ENCODE results near the gene HSPH1. TPM values are rescaled to one million over a fixed set of nuclear protein-coding genes. Genes with fewer than 3 reads are reported as not detected.

HSPH1 gene
- total and polyA plus RNA-seq, 2 of the 8 experiments (the other 6 are each of a cell fraction or from before 2014, with no cell fraction given), result 14.2 to 145 TPM

DNA sequence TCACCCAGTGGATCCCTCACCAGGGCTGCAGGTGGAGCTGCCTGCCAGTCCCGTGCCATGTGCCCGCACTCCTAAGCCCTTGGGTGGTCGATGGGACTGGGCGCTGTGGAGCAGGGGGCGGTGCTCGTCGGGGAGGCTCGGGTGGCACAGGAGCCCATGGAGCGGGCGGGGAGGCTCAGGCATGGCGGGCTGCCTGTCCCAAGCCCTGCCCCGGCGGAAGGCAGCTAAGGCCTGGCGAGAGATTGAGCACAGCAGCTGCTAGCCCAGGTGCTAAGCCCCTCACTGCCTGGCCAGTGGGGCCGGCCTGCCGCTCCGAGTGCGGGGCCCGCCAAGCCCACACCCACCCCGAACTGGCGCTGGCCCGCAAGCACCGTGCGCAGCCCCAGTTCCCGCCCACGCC is 21.3 kb upstream of the HSPH1 start:
- Histone ChIP-seq H2BK15ac (ENCODE audit: low read length) (no peak overlapping the region), H3K9me3 (ENCODE audit: insufficient read depth in 2 of 2, low read depth in 1 of 2, low read length in 1 of 2) (peaks cover under 1 to 3% of the 10 kb centered on the region in 2 experiments; a peak in 2 of 4 replicates), H3K14ac (ENCODE audit: insufficient read length) (no peak overlapping the region), H3K56ac (replicated peaks; ENCODE audit: insufficient read length, low read depth, low read length) (no peak overlapping the region), H3K4me3 (ENCODE audit: extremely low read depth in 1 of 4, insufficient read depth in 2 of 4, low read depth in 3 of 4, low read length in 4 of 4) (no peak overlapping the region), H3K9ac (replicated peaks in 1 of 4; ENCODE audit: extremely low read depth in 1 of 4, low read depth in 3 of 4, low read length in 3 of 4) (no peak overlapping the region), H3K79me1 (ENCODE audit: low read depth, low read length) (no peaks in the 10 kb centered on the region), H3K4me1 (replicated peaks in 1 of 4; ENCODE audit: control insufficient read depth in 3 of 4, insufficient read depth in 4 of 4, low read length in 3 of 4) (no peaks in the 10 kb centered on the region; a peak in 1 of 7 replicates), H3K27me3 (replicated peaks in 1 of 4; ENCODE audit: control insufficient read depth in 3 of 4, extremely low read depth in 1 of 4, insufficient read depth in 3 of 4, low read length in 3 of 4) (no peaks in the 10 kb centered on the region), H3K4me2 (ENCODE audit: insufficient read depth in 1 of 2, low read depth in 2 of 2, low read length in 2 of 2) (no peak overlapping the region), H4K5ac (ENCODE audit: insufficient read length, low read depth, low read length) (no peak overlapping the region), H3K27ac (ENCODE audit: low read depth, low read length) (no peak overlapping the region), H3K23ac (ENCODE audit: insufficient read length) (no peak overlapping the region), H2AFZ (ENCODE audit: low read length) (no peak overlapping the region), H2BK20ac (ENCODE audit: low read length) (no peak overlapping the region), H3K18ac (ENCODE audit: extremely low read depth, low read length) (no peak overlapping the region), H4K91ac (replicated peaks; ENCODE audit: insufficient read length, low read length) (no peak overlapping the region), H4K20me1 (replicated peaks in 1 of 2; ENCODE audit: control insufficient read depth in 1 of 2, insufficient read depth in 2 of 2, low read length in 2 of 2) (no peaks in the 10 kb centered on the region), H2AK5ac (ENCODE audit: low read depth, low read length) (no peak overlapping the region), H2BK5ac (ENCODE audit: low read depth, low read length) (no peak overlapping the region), H4K8ac (ENCODE audit: extremely low read depth, insufficient read depth, low read length) (no peak overlapping the region), H2BK120ac (replicated peaks; ENCODE audit: low read depth, low read length) (no peak overlapping the region), H2BK12ac (ENCODE audit: low read depth, low read length) (no peak overlapping the region), H3K23me2 (ENCODE audit: low read depth, low read length) (no peaks in the 10 kb centered on the region), H3K79me2 (ENCODE audit: control insufficient read depth in 1 of 2, insufficient read depth in 2 of 2, low read length in 2 of 2) (no peaks in the 10 kb centered on the region), H3K36me3 (ENCODE audit: control insufficient read depth in 2 of 4, insufficient read depth in 4 of 4, low read length in 3 of 4) (no peaks in the 10 kb centered on the region), H3K4ac (replicated peaks; ENCODE audit: insufficient read length, low read depth, low read length) (no peak overlapping the region)
- 91% methylated on average over 7 of the region's 26 CpGs; no CpG with 5 or more reads in 1 of the 2 experiments for WGBS, 2 experiments (ENCODE audit: extremely low coverage in 1 of 2, insufficient coverage in 1 of 2, insufficient read length in 1 of 2, insufficient replicate concordance in 2 of 2, low coverage in 1 of 2, low lambda C conversion rate in 2 of 2, missing lambda C conversion rate in 1 of 2)
- CTCF ChIA-PET (ENCODE audit: partially characterized antibody), result interaction anchor here (2.0 kb wide), 1 partner anchor 9 kb away, joined by 7 read pairs; no protein-coding TSS in a partner anchor
- FAIRE-seq, result no peak
- DNase-seq (ENCODE audit: low read depth in 1 of 2, low spot score in 2 of 2), result no peak
- POLR2A ChIA-PET (ENCODE audit: partially characterized antibody), result no interaction called here
- no peak for TF ChIP-seq YY1 (IDR thresholded peaks at IDR 0.05; ENCODE audit: low read depth, low read length)
- no peak for TF ChIP-seq SIN3A (conservative IDR thresholded peaks at IDR 0.05 in 1 of 2, IDR thresholded peaks at IDR 0.05 in 1 of 2; ENCODE audit: low read depth in 1 of 2, low read length in 2 of 2)
- no peak for TF ChIP-seq NANOG (IDR thresholded peaks at IDR 0.05; ENCODE audit: insufficient read depth, low read depth, low read length, poor library complexity, severe bottlenecking)
- no peak for TF ChIP-seq CBX8 (IDR thresholded peaks at IDR 0.05; ENCODE audit: borderline replicate concordance, low read depth, low read length)
- TF ChIP-seq SAP30 (IDR thresholded peaks at IDR 0.05; ENCODE audit: insufficient read depth, insufficient replicate concordance, low read length), result no peak
- TF ChIP-seq, protein P1, sequence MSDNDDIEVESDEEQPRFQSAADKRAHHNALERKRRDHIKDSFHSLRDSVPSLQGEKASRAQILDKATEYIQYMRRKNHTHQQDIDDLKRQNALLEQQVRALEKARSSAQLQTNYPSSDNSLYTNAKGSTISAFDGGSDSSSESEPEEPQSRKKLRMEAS (IDR thresholded peaks at IDR 0.05), result no peak
- TF ChIP-seq SRF (IDR thresholded peaks at IDR 0.05; ENCODE audit: low read depth, low read length), result no peak
- TF ChIP-seq RXRA (IDR thresholded peaks at IDR 0.05; ENCODE audit: insufficient read depth, low read depth, low read length), result no peak
- TF ChIP-seq SUZ12 (IDR thresholded peaks at IDR 0.05; ENCODE audit: low read length), result no peak
- TF ChIP-seq RFX5 (IDR thresholded peaks at IDR 0.05; ENCODE audit: borderline replicate concordance, low read depth, low read length), result no peak
- no peak for TF ChIP-seq KDM1A (IDR thresholded peaks at IDR 0.05; ENCODE audit: borderline replicate concordance, low read length)
- TF ChIP-seq BCL11A (IDR thresholded peaks at IDR 0.05; ENCODE audit: low read depth in 2 of 2, low read length in 2 of 2), result no peak
- no peak for TF ChIP-seq HDAC6 (IDR thresholded peaks at IDR 0.05; ENCODE audit: low read depth, low read length)

Data from H1 (cell line).